ENCODE results near the gene PKD1L1. TPM values are rescaled to one million over a fixed set of nuclear protein-coding genes. Genes with fewer than 3 reads are reported as not detected.

PKD1L1 gene
- total and polyA plus RNA-seq, 8 donors, result 0.13 to 0.67 (median 0.34) TPM

- Histone ChIP-seq H3K36me3 (no peaks in the 10 kb centered on the region), H3K27me3 (no peaks in the 10 kb centered on the region), H3K9me3 (no peaks in the 10 kb centered on the region), H3K27ac (no peak overlapping the region), H3K4me1 (no peaks in the 10 kb centered on the region), H3K4me3 (no peak overlapping the region)
- no peak for TF ChIP-seq CTCF (IDR thresholded peaks at IDR 0.05)
- ATAC-seq, result no peak
- no peak for DNase-seq
- intact Hi-C loops (cut with DNase I), result no loop called here
Observed at GRCh38 chr7:47885987-47886811, 62.1 kb downstream of the PKD1L1 start.

GRCh38 chr7:47885309-47885986 lies 62.8 kb downstream of the PKD1L1 start:
- H3K27me3 ChIP-seq, result no peaks in the 10 kb centered on the region
- no peak for TF ChIP-seq CTCF (IDR thresholded peaks at IDR 0.05)
- intact Hi-C loops (cut with DNase I), result no loop called here
- H3K27ac ChIP-seq, result no peak overlapping the region
- no peaks in the 10 kb centered on the region for H3K4me1 ChIP-seq
- ATAC-seq (peak; percentile 47), DNase-seq (no peak)
- H3K9me3 ChIP-seq, result no peaks in the 10 kb centered on the region
- H3K4me3 ChIP-seq, result no peak overlapping the region
- no peaks in the 10 kb centered on the region for H3K36me3 ChIP-seq

- Histone ChIP-seq H3K4me3 (no peak overlapping the region), H3K36me3 (no peaks in the 10 kb centered on the region), H3K27me3 (no peaks in the 10 kb centered on the region), H3K9me3 (no peaks in the 10 kb centered on the region), H3K27ac (no peak overlapping the region), H3K4me1 (no peaks in the 10 kb centered on the region)
- no peak for TF ChIP-seq CTCF (IDR thresholded peaks at IDR 0.05)
- intact Hi-C loops (cut with DNase I), result no loop called here
- DNase-seq (no peak), ATAC-seq (no peak)
Observed at GRCh38 chr7:47884675-47885074, 63.6 kb downstream of the PKD1L1 start.

GRCh38 chr7:47882635-47883034 lies 65.6 kb downstream of the PKD1L1 start:
- H3K9me3 ChIP-seq, result no peaks in the 10 kb centered on the region
- H3K27me3 ChIP-seq, result no peaks in the 10 kb centered on the region
- no peak for DNase-seq
- no peak overlapping the region for H3K4me3 ChIP-seq
- no peaks in the 10 kb centered on the region for H3K36me3 ChIP-seq
- TF ChIP-seq CTCF (IDR thresholded peaks at IDR 0.05), result no peak
- no peaks in the 10 kb centered on the region for H3K4me1 ChIP-seq
- H3K27ac ChIP-seq, result no peak overlapping the region
- intact Hi-C loops (cut with DNase I), result no loop called here
- ATAC-seq, result no peak

GRCh38 chr7:47881256-47881655 lies 67.0 kb downstream of the PKD1L1 start:
- no peak for ATAC-seq

More at GRCh38 chr7:47881256-47881655, 67.0 kb downstream of the PKD1L1 start:
- H3K27ac ChIP-seq, result no peak overlapping the region
- TF ChIP-seq CTCF (IDR thresholded peaks at IDR 0.05), result no peak
- H3K4me3 ChIP-seq, result no peak overlapping the region
- no peaks in the 10 kb centered on the region for H3K27me3 ChIP-seq
- H3K36me3 ChIP-seq, result no peaks in the 10 kb centered on the region
- no peaks in the 10 kb centered on the region for H3K9me3 ChIP-seq
- no peak for DNase-seq
- no peaks in the 10 kb centered on the region for H3K4me1 ChIP-seq
- intact Hi-C loops (cut with DNase I), result no loop called here
